Fibroblast of lung (primary cell): ENCODE data around the gene METTL26. TPM values are rescaled to one million over a fixed set of nuclear protein-coding genes. Genes with fewer than 3 reads are reported as not detected.

ENCODE experiments used
- DNase-seq, 2 donors: peaks; one replicate each; pipeline versions ENCODE4 v3.0.0 to v3.0.0-alpha.2; 2010; ENCODE audit warnings: low read depth in 2 of 2
- H2AFZ ChIP-seq: 2 replicates; pipeline ENCODE4 v1.5.1; 2012; ENCODE audit warnings: low read length, control low read depth, inconsistent platforms
- H3K27ac ChIP-seq: 2 replicates; pipeline ENCODE4 v1.5.1; 2011; ENCODE audit warnings: low read length, control low read depth; ENCODE audit not compliant: insufficient read depth
- H3K27me3 ChIP-seq: 2 replicates; pipeline ENCODE4 v1.5.1; 2011; ENCODE audit warnings: mild to moderate bottlenecking, low read length; ENCODE audit not compliant: control insufficient read depth, insufficient read depth
- H3K36me3 ChIP-seq: 2 replicates; pipeline ENCODE4 v1.5.1; 2011; ENCODE audit warnings: low read length; ENCODE audit not compliant: control insufficient read depth, insufficient read depth
- H3K4me1 ChIP-seq: 2 replicates; pipeline ENCODE4 v1.5.1; 2011; ENCODE audit warnings: low read length; ENCODE audit not compliant: control insufficient read depth, insufficient read depth; ENCODE audit errors: extremely low read depth
- H3K4me2 ChIP-seq: 2 replicates; pipeline ENCODE4 v1.5.1; 2011; ENCODE audit warnings: low read length, control low read depth; ENCODE audit not compliant: insufficient read depth; ENCODE audit errors: extremely low read depth
- H3K4me3 ChIP-seq, 4 experiments: fragments of 200-600 bp in 1 of 4; sonication (generic) in 1 of 4; replicated peaks in 1 of 4; 2 replicates each; pipeline ENCODE4 v1.5.1; 2011 to 2016; ENCODE audit warnings: low read length in 4 of 4, low read depth in 3 of 4, mild to moderate bottlenecking in 3 of 4, control low read depth in 2 of 4, inconsistent platforms in 1 of 4, mixed read lengths in 1 of 4; ENCODE audit not compliant: insufficient read depth in 1 of 4; ENCODE audit errors: control extremely low read depth in 1 of 4
- H3K79me2 ChIP-seq: 2 replicates; pipeline ENCODE4 v1.5.1; 2012; ENCODE audit warnings: mild to moderate bottlenecking, low read length, inconsistent platforms; ENCODE audit not compliant: control insufficient read depth, insufficient read depth
- H3K9ac ChIP-seq: 2 replicates; pipeline ENCODE4 v1.5.1; 2011; ENCODE audit warnings: mild to moderate bottlenecking, low read length, control low read depth; ENCODE audit not compliant: insufficient read depth
- H3K9me3 ChIP-seq: 2 replicates; pipeline ENCODE4 v1.5.1; 2012; ENCODE audit warnings: low read depth, low read length; ENCODE audit not compliant: control insufficient read depth, insufficient read depth
- H4K20me1 ChIP-seq: 2 replicates; pipeline ENCODE4 v1.5.1; 2011; ENCODE audit warnings: low read length; ENCODE audit not compliant: control insufficient read depth, insufficient read depth; ENCODE audit errors: extremely low read depth
- CTCF ChIP-seq, 2 donors: IDR thresholded peaks in 1 of 2; conservative IDR thresholded peaks in 1 of 2; 1 replicate in 1 of 2; 2 replicates in 1 of 2; pipeline ENCODE4 v1.5.1; 2011 to 2012; ENCODE audit warnings: low read length in 2 of 2, control low read depth in 1 of 2, inconsistent platforms in 1 of 2, low read depth in 1 of 2, mild to moderate bottlenecking in 1 of 2
- EZH2 ChIP-seq: IDR thresholded peaks from 2 replicates; pipeline ENCODE4 v1.5.1; 2012; ENCODE audit warnings: low read length, control low read depth, mild to moderate bottlenecking; ENCODE audit errors: missing control alignments
- polyA plus RNA-seq, 2 donors: library from polyadenylated mRNA; depleted of rRNA in 1 of 2; stranded (reverse) in 1 of 2; unstranded in 1 of 2; fragments of >200 nt; gene quantifications; 2 replicates each; pipeline ENCODE4 v1.2.1, GENCODE V29; 2011 to 2012; ENCODE audit warnings: missing spikeins in 1 of 2
- total RNA-seq: library from RNA; depleted of rRNA; stranded (reverse); fragments of >200 nt; gene quantifications from 2 replicates; pipeline ENCODE4 v1.2.1, GENCODE V29; 2014

METTL26 gene
- total and polyA plus RNA-seq, 2 donors (not counting 1 experiment from before 2014, with no cell fraction given): 39.2 to 71.7 TPM

- Histone ChIP-seq H3K4me2 (no peak overlapping the region), H2AFZ (no peak overlapping the region), H3K36me3 (no peaks in the 10 kb centered on the region), H4K20me1 (no peaks in the 10 kb centered on the region), H3K9ac (no peak overlapping the region), H3K4me1 (peaks cover 13% of the 10 kb centered on the region), H3K27me3 (no peaks in the 10 kb centered on the region), H3K79me2 (peaks cover 6% of the 10 kb centered on the region), H3K9me3 (no peaks in the 10 kb centered on the region), H3K27ac (no peak overlapping the region), H3K4me3 (no peak overlapping the region)
- TF ChIP-seq CTCF (conservative IDR thresholded peaks at IDR 0.05 in 1 of 2, IDR thresholded peaks at IDR 0.05 in 1 of 2; ENCODE audit: low read depth in 1 of 2, low read length in 2 of 2) (no peak), EZH2 (no peak)
- DNase-seq: no peak
Measured at GRCh38 chr16:647173-647902, 11.2 kb upstream of the METTL26 start.

DNA sequence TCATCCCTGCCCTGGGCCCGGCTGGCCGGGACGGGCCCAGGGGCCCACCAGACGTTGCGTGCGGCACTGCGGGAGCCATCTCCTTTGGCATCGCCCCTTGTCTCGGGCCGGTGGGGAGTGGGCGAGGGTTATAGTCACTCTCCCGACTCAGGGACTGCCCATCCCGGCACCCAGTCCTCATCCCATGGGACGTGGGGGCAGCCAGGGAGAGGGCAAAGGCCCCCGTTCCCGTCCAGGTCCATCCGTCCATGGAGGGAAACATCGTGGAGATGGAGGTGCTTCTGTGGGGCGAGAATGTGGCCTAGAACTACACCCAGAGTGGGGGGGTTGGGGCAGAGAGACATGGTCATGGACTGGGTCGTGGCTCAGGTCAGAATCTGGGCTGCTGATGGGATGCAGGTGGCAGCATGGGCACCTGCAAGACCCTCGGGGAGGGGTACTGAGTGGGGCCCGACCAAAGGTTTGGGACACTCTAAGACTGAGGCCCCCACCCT is 10.6 kb upstream of the METTL26 start:
- H3K4me2 ChIP-seq: no peak overlapping the region
- TF ChIP-seq CTCF (conservative IDR thresholded peaks at IDR 0.05 in 1 of 2, IDR thresholded peaks at IDR 0.05 in 1 of 2; ENCODE audit: low read depth in 1 of 2, low read length in 2 of 2): no peak
- no peak for TF ChIP-seq EZH2
- no peak overlapping the region for H3K4me3 ChIP-seq
- H2AFZ ChIP-seq: no peak overlapping the region
- peaks cover 13% of the 10 kb centered on the region for H3K4me1 ChIP-seq
- H3K79me2 ChIP-seq: peaks cover 6% of the 10 kb centered on the region
- H3K27me3 ChIP-seq: no peaks in the 10 kb centered on the region
- no peak overlapping the region for H3K27ac ChIP-seq
- H3K36me3 ChIP-seq: no peaks in the 10 kb centered on the region
- no peaks in the 10 kb centered on the region for H3K9me3 ChIP-seq
- H3K9ac ChIP-seq: no peak overlapping the region
- DNase-seq: no peak
- no peaks in the 10 kb centered on the region for H4K20me1 ChIP-seq

GRCh38 chr16:645852-646678 is 10.0 kb upstream of the METTL26 start:
- H3K27me3 ChIP-seq: no peaks in the 10 kb centered on the region
- no peak overlapping the region for H3K4me2 ChIP-seq
- TF ChIP-seq CTCF (conservative IDR thresholded peaks at IDR 0.05 in 1 of 2, IDR thresholded peaks at IDR 0.05 in 1 of 2; ENCODE audit: low read depth in 1 of 2, low read length in 2 of 2) (no peak), EZH2 (no peak)
- H3K79me2 ChIP-seq: peaks cover 6% of the 10 kb centered on the region
- DNase-seq: no peak
- H3K27ac ChIP-seq: no peak overlapping the region
- H3K9ac ChIP-seq: no peak overlapping the region
- no peak overlapping the region for H3K4me3 ChIP-seq
- H3K4me1 ChIP-seq: peaks cover 13% of the 10 kb centered on the region
- no peaks in the 10 kb centered on the region for H3K9me3 ChIP-seq
- no peaks in the 10 kb centered on the region for H4K20me1 ChIP-seq
- no peak overlapping the region for H2AFZ ChIP-seq
- H3K36me3 ChIP-seq: no peaks in the 10 kb centered on the region
